ENCODE results near the gene IGSF22.
A peak's percentile ranks its signal among the peaks of the same experiment; 100 is the strongest.
"Not testable (repeated sequence)": the region's sequence is repeated elsewhere in the genome, so short reads cannot be mapped to it uniquely, and the experiment has no call there.

IGSF22 gene

GRCh38 chr11:18699269-18699596 is 26.8 kb downstream of the IGSF22 start:
- peak overlapping the region; percentile 35; the same call in 1 of the 2 replicates for H3K9ac ChIP-seq (ENCODE audit: low read depth, low read length)
- H3K4me1 ChIP-seq (ENCODE audit: insufficient read depth, low read length), result no peaks in the 10 kb centered on the region; the same call in 1 of the 2 replicates

GRCh38 chr11:18698341-18699268 is 27.4 kb downstream of the IGSF22 start, which contains the start of gene TMEM86A:
Gene TMEM86A, plus strand, starts transcription at chr11:18698779. Its CDS starts 108 bp downstream, at chr11:18698887.
- Histone ChIP-seq H3K4me1 (ENCODE audit: insufficient read depth, low read length) (no peaks in the 10 kb centered on the region; the same call in 1 of the 2 replicates), H3K9me3 (ENCODE audit: control insufficient read depth, insufficient read depth, low read length) (no peaks in the 10 kb centered on the region), H3K9ac (ENCODE audit: low read depth, low read length) (peak within 1 kb of the TSS; percentile 35; the same call in 1 of the 2 replicates), H3K36me3 (ENCODE audit: insufficient read depth, low read length) (no peaks in the 10 kb centered on the region)

More at GRCh38 chr11:18699269-18699596, 26.8 kb downstream of the IGSF22 start:
- H3K36me3 ChIP-seq (ENCODE audit: insufficient read depth, low read length), result no peaks in the 10 kb centered on the region
- no peaks in the 10 kb centered on the region for H3K9me3 ChIP-seq (ENCODE audit: control insufficient read depth, insufficient read depth, low read length)

GRCh38 chr11:18697576-18697975 is 28.4 kb downstream of the IGSF22 start:
- Histone ChIP-seq H3K9ac (ENCODE audit: low read depth, low read length) (no peak overlapping the region), H3K9me3 (ENCODE audit: control insufficient read depth, insufficient read depth, low read length) (no peaks in the 10 kb centered on the region), H3K4me1 (ENCODE audit: insufficient read depth, low read length) (no peaks in the 10 kb centered on the region; the same call in 1 of the 2 replicates), H3K36me3 (ENCODE audit: insufficient read depth, low read length) (no peaks in the 10 kb centered on the region)

- Histone ChIP-seq H3K36me3 (ENCODE audit: insufficient read depth, low read length) (no peaks in the 10 kb centered on the region), H3K9me3 (ENCODE audit: control insufficient read depth, insufficient read depth, low read length) (no peaks in the 10 kb centered on the region), H3K4me1 (ENCODE audit: insufficient read depth, low read length) (peaks cover under 1% of the 10 kb centered on the region), H3K9ac (ENCODE audit: low read depth, low read length) (no peak overlapping the region)
Measured at GRCh38 chr11:18696638-18697225, 29.3 kb downstream of the IGSF22 start.

- H3K9me3 ChIP-seq (ENCODE audit: control insufficient read depth, insufficient read depth, low read length), result no peaks in the 10 kb centered on the region
- H3K9ac ChIP-seq (ENCODE audit: low read depth, low read length), result no peak overlapping the region
- H3K4me1 ChIP-seq (ENCODE audit: insufficient read depth, low read length), result peaks cover 4% of the 10 kb centered on the region; the same call in 1 of the 2 replicates
- H3K36me3 ChIP-seq (ENCODE audit: insufficient read depth, low read length), result no peaks in the 10 kb centered on the region
Measured at GRCh38 chr11:18692941-18693760, 32.8 kb downstream of the IGSF22 start.

- H3K9me3 ChIP-seq (ENCODE audit: control insufficient read depth, insufficient read depth, low read length); H3K9ac ChIP-seq (ENCODE audit: low read depth, low read length); H3K4me1 ChIP-seq (ENCODE audit: insufficient read depth, low read length): not testable (repeated sequence)
Measured at GRCh38 chr11:18691467-18692140, 34.4 kb downstream of the IGSF22 start.

GRCh38 chr11:18684267-18684666 is 41.7 kb downstream of the IGSF22 start:
- H3K9me3 ChIP-seq (ENCODE audit: control insufficient read depth, insufficient read depth, low read length), result no peaks in the 10 kb centered on the region
- H3K9ac ChIP-seq (ENCODE audit: low read depth, low read length), result no peak overlapping the region
- H3K4me1 ChIP-seq (ENCODE audit: insufficient read depth, low read length), result no peaks in the 10 kb centered on the region
- no peaks in the 10 kb centered on the region for H3K36me3 ChIP-seq (ENCODE audit: insufficient read depth, low read length)

More at GRCh38 chr11:18691467-18692140, 34.4 kb downstream of the IGSF22 start:
- H3K36me3 ChIP-seq (ENCODE audit: insufficient read depth, low read length), result not testable (repeated sequence)

- Histone ChIP-seq H3K9ac (ENCODE audit: low read depth, low read length) (no peak overlapping the region), H3K4me1 (ENCODE audit: insufficient read depth, low read length) (no peaks in the 10 kb centered on the region), H3K9me3 (ENCODE audit: control insufficient read depth, insufficient read depth, low read length) (no peaks in the 10 kb centered on the region), H3K36me3 (ENCODE audit: insufficient read depth, low read length) (no peaks in the 10 kb centered on the region)
Measured at GRCh38 chr11:18682466-18682865, 43.5 kb downstream of the IGSF22 start.

GRCh38 chr11:18681949-18682348 is 44.0 kb downstream of the IGSF22 start:
- not testable (repeated sequence) for H3K4me1 ChIP-seq (ENCODE audit: insufficient read depth, low read length); H3K9ac ChIP-seq (ENCODE audit: low read depth, low read length); H3K36me3 ChIP-seq (ENCODE audit: insufficient read depth, low read length); H3K9me3 ChIP-seq (ENCODE audit: control insufficient read depth, insufficient read depth, low read length)

- Histone ChIP-seq H3K4me1 (ENCODE audit: insufficient read depth, low read length) (no peaks in the 10 kb centered on the region), H3K9me3 (ENCODE audit: control insufficient read depth, insufficient read depth, low read length) (no peaks in the 10 kb centered on the region), H3K36me3 (ENCODE audit: insufficient read depth, low read length) (no peaks in the 10 kb centered on the region), H3K9ac (ENCODE audit: low read depth, low read length) (no peak overlapping the region)
Measured at GRCh38 chr11:18677560-18677959, 48.4 kb downstream of the IGSF22 start.

- Histone ChIP-seq H3K36me3 (ENCODE audit: insufficient read depth, low read length) (no peaks in the 10 kb centered on the region), H3K9me3 (ENCODE audit: control insufficient read depth, insufficient read depth, low read length) (no peaks in the 10 kb centered on the region), H3K9ac (ENCODE audit: low read depth, low read length) (no peak overlapping the region), H3K4me1 (ENCODE audit: insufficient read depth, low read length) (no peaks in the 10 kb centered on the region)
Measured at GRCh38 chr11:18676803-18677202, 49.2 kb downstream of the IGSF22 start.

- H3K9ac ChIP-seq (ENCODE audit: low read depth, low read length); H3K9me3 ChIP-seq (ENCODE audit: control insufficient read depth, insufficient read depth, low read length); H3K36me3 ChIP-seq (ENCODE audit: insufficient read depth, low read length): not testable (repeated sequence)
- peaks cover 11% of the 10 kb centered on the region for H3K4me1 ChIP-seq (ENCODE audit: insufficient read depth, low read length)
Measured at GRCh38 chr11:18672209-18672608, 53.8 kb downstream of the IGSF22 start.

- no peaks in the 10 kb centered on the region for H3K9me3 ChIP-seq (ENCODE audit: control insufficient read depth, insufficient read depth, low read length)
- peaks cover 11% of the 10 kb centered on the region for H3K4me1 ChIP-seq (ENCODE audit: insufficient read depth, low read length)
- no peaks in the 10 kb centered on the region for H3K36me3 ChIP-seq (ENCODE audit: insufficient read depth, low read length)
- H3K9ac ChIP-seq (ENCODE audit: low read depth, low read length), result no peak overlapping the region
Measured at GRCh38 chr11:18671246-18671645, 54.7 kb downstream of the IGSF22 start.

GRCh38 chr11:18669711-18670110 is 56.3 kb downstream of the IGSF22 start:
- Histone ChIP-seq H3K9ac (ENCODE audit: low read depth, low read length) (no peak overlapping the region), H3K4me1 (ENCODE audit: insufficient read depth, low read length) (peaks cover 11% of the 10 kb centered on the region), H3K9me3 (ENCODE audit: control insufficient read depth, insufficient read depth, low read length) (no peaks in the 10 kb centered on the region), H3K36me3 (ENCODE audit: insufficient read depth, low read length) (no peaks in the 10 kb centered on the region)
